SH-SY5Y (cell line): ENCODE data around the gene EIF4G3.

Source experiments
- GATA2 ChIP-seq: IDR thresholded peaks from 2 replicates; pipeline ENCODE4 v1.6.1; 2011; ENCODE audit warnings: mild to moderate bottlenecking, low read depth, low read length
- GATA3 ChIP-seq: IDR thresholded peaks from 2 replicates; pipeline ENCODE4 v1.6.1; 2011; ENCODE audit warnings: low read depth, mild to moderate bottlenecking, low read length, moderate library complexity

DNA sequence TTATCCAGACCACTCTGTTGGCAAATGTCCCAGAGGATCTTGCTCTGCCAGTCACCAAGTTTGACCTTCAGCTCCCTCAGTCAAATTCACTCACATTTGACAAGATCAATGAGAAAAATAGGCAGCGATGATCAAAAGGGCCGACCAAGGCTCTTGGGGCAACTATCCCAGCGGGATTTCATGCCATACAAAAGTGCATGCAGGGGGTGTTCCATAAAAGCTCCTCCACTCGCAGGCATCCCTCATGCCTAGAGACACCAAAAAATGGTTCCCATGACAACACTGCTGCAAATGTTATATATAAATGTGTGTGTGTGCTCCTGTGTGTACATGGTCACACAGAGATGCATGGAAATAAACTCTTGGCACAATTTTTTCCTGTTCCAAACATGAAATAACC, 16.2 kb upstream of the EIF4G3 start:
- TF ChIP-seq GATA2 (no peak), GATA3 (no peak)
